Activated T-helper 2 cell treated with anti-CD3 and anti-CD28 coated beads, Interferon-gamma antibody, Interleukin-2, Interleukin-4, amounts not matched to agents 10 μg/mL and 5 μg/mL and 100 μg/mL, durations not matched to agents 14 hours and 24 hours and 36 hours (primary cell): ENCODE measurements around the gene CCDC127. TPM values are rescaled to one million over a fixed set of nuclear protein-coding genes. Genes with fewer than 3 reads are reported as not detected.

Source experiments
- DNase-seq: peaks from one replicate; pipeline ENCODE4 v3.0.0; 2021; ENCODE audit warnings: low spot score
- H3K27ac Mint-ChIP-seq: one replicate; pipeline ENCODE4 v1.8.0; 2021; ENCODE audit warnings: mixed read lengths
- H3K27me3 Mint-ChIP-seq: one replicate; pipeline ENCODE4 v1.8.0; 2021; ENCODE audit warnings: low read depth, mixed read lengths
- H3K36me3 Mint-ChIP-seq: one replicate; pipeline ENCODE4 v1.8.0; 2021; ENCODE audit warnings: low read depth, mixed read lengths
- H3K4me1 Mint-ChIP-seq: one replicate; pipeline ENCODE4 v1.8.0; 2021; ENCODE audit warnings: low read depth, mixed read lengths
- H3K4me3 Mint-ChIP-seq: one replicate; pipeline ENCODE4 v1.8.0; 2021; ENCODE audit warnings: low read depth, mild to moderate bottlenecking, moderate library complexity, mixed read lengths
- H3K9me3 Mint-ChIP-seq: one replicate; pipeline ENCODE4 v1.8.0; 2021; ENCODE audit warnings: mixed read lengths
- intact Hi-C: fragments of 100-400 bp; cut with micrococcal nuclease; formaldehyde crosslinking; loops from one replicate; pipeline ENCODE4 v1.15.1; 2023
- total RNA-seq: library from RNA; stranded (reverse); gene quantifications from 2 replicates; pipeline ENCODE4 v1.2.3, GENCODE V29; 2022

CCDC127 gene
- total RNA-seq, 1 donor from 2014 or later: 6.5 TPM

DNA sequence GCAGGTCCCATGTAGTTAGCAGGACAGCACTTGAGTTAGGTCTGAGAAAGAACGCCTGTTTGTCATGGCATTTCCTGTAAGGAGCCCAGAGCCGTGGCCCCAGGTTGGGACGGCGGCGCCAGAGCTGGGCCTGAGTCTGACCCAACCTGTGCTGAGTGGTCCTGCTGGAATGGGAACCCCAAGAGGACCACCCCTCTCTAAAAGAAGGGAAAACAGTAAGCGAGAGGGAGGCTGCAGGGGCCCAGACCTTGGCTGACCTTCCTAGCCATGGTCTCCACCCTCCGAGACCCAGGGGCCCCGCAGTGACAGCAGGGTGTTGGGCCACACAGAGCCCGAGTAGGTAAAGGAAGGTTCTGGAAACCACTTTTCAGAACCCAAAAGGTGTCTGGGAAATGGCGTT is 28.5 kb downstream of the CCDC127 start:
- peaks cover 8% of the 10 kb centered on the region for H3K27me3 Mint-ChIP-seq
- no peaks in the 10 kb centered on the region for H3K9me3 Mint-ChIP-seq
- H3K4me3 Mint-ChIP-seq: no peak overlapping the region
- no peaks in the 10 kb centered on the region for H3K36me3 Mint-ChIP-seq
- peaks cover 8% of the 10 kb centered on the region for H3K4me1 Mint-ChIP-seq
- no peak overlapping the region for H3K27ac Mint-ChIP-seq
- no peak for DNase-seq
- intact Hi-C loops: loop anchor here (2.0 kb wide), 1 partner anchor 29 kb away; the partner anchor contains the start of genes CCDC127 and SDHA

DNA sequence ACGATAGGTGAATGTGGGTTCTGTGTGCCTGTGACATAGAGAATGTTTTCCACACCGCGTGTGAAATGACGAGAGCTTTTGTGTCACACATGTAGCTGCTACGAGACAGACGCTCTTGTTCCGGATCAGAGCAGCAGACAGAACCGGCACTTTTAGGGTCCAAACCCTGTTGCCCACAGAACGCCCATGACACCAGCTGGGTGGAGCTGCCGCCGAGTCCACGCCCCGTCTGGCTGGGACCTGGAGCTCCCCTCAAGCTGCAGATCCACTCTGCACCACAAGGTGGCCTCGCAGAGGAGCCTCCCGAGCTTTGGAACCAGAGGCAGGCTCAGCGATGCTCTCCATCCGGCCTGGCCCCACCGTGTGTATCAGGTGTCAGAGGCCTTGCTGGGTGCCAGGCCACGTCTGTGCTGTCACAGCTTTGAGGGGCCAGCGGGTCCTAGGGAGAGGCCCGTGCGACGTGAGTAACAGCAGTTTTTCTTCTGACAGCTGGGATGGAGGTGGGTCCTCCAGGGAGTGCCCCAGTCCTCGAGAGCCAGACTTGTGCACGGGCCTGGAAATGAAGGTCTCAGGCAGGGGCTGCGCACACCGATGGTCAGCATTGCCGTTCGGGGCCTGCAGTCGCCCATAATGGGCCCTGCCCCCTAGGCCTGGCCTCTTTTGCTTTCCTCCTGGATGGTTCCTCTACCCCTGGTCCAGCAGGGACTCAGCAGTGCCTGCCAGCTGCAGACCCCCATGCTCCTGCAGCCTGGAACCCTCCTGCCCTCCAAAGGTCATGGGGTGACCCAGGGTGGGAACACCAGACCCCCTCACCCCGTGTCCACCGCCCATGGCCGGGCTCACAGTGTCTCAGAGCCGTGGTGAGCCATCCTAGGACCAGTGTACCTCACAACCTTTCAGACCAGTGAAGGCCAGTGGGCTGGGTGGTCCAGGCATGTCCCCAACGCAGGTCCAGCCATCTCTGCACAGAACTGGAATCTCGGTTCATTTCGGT is 29.2 kb downstream of the CCDC127 start:
- no peak overlapping the region for H3K4me3 Mint-ChIP-seq
- intact Hi-C loops: loop anchor here (2.0 kb wide), 1 partner anchor 30 kb away; the partner anchor contains the start of genes CCDC127 and SDHA
- peaks cover 8% of the 10 kb centered on the region for H3K27me3 Mint-ChIP-seq
- no peaks in the 10 kb centered on the region for H3K36me3 Mint-ChIP-seq
- peak; percentile 83 for DNase-seq
- H3K27ac Mint-ChIP-seq: no peak overlapping the region
- H3K4me1 Mint-ChIP-seq: peaks cover 8% of the 10 kb centered on the region
- no peaks in the 10 kb centered on the region for H3K9me3 Mint-ChIP-seq

- intact Hi-C loops: loop anchor here (2.0 kb wide), 1 partner anchor 31 kb away; the partner anchor contains the start of genes CCDC127 and SDHA
- Mint-ChIP-seq H3K36me3 (no peaks in the 10 kb centered on the region), H3K4me3 (no peak overlapping the region), H3K4me1 (peaks cover 8% of the 10 kb centered on the region), H3K27me3 (peaks cover 8% of the 10 kb centered on the region), H3K27ac (no peak overlapping the region), H3K9me3 (no peaks in the 10 kb centered on the region)
- DNase-seq: no peak
Measured at GRCh38 chr5:187617-188451, 30.1 kb downstream of the CCDC127 start.

- Mint-ChIP-seq H3K27ac (no peak overlapping the region), H3K36me3 (no peaks in the 10 kb centered on the region), H3K4me3 (no peak overlapping the region), H3K9me3 (no peaks in the 10 kb centered on the region), H3K27me3 (peaks cover 8% of the 10 kb centered on the region), H3K4me1 (peaks cover 8% of the 10 kb centered on the region)
- no peak for DNase-seq
- intact Hi-C loops: no loop called here
Measured at GRCh38 chr5:187042-187431, 30.9 kb downstream of the CCDC127 start.

- Mint-ChIP-seq H3K9me3 (no peaks in the 10 kb centered on the region), H3K4me1 (peaks cover 8% of the 10 kb centered on the region), H3K27ac (no peak overlapping the region), H3K27me3 (peaks cover 8% of the 10 kb centered on the region), H3K4me3 (no peak overlapping the region), H3K36me3 (no peaks in the 10 kb centered on the region)
- DNase-seq: no peak
- intact Hi-C loops: no loop called here
Measured at GRCh38 chr5:186091-187041, 31.6 kb downstream of the CCDC127 start.

DNA sequence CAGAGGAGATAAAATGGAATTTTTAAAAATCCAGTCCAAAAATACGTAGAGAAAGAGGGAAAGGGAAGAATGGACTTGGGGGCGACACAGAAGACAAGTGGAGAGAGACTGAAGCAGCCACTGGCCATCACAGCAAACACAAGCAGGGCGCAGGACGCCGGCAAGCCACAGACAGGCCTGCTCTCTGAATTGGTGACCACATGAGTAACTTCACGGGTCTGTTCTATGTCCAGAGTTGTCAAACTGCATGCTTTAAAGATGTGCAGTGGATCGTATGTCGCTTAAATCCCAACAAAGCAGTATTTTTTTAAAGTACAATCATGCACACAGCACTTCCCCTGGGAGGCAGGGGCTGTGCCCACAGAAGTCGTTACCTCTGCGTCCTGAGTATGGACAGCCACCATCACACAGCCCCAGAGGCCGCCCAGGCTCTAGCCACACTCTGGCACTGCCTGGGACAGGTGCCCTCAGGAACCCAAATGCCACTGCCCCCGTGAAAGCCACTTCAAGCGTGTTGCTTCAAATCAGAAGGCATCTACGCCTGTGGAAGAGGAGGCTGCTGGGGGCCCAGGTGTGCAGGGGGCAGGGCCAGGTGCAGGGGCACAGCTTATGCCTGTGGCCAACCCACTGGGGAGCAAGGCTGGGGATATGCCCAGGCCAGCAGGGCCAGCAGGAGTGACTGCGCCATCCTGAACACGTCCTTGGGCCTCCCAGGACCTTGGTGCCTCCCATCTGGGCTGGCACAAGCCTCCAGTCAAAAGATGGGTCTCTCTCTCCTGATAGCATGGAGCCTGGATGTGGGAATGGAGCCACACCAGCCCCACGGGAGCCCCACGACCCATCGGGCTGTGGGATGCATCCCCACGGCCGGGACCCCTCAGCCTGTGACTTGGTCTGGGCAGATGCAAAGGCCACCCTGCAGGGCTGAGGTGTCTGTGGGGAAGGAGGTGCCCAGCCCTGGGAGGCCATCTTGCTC is 32.6 kb downstream of the CCDC127 start:
- DNase-seq: no peak
- H3K27me3 Mint-ChIP-seq: peaks cover 4% of the 10 kb centered on the region
- H3K27ac Mint-ChIP-seq: no peak overlapping the region
- no peaks in the 10 kb centered on the region for H3K9me3 Mint-ChIP-seq
- H3K4me3 Mint-ChIP-seq: no peak overlapping the region
- intact Hi-C loops: no loop called here
- H3K36me3 Mint-ChIP-seq: no peaks in the 10 kb centered on the region
- peaks cover 8% of the 10 kb centered on the region for H3K4me1 Mint-ChIP-seq

DNA sequence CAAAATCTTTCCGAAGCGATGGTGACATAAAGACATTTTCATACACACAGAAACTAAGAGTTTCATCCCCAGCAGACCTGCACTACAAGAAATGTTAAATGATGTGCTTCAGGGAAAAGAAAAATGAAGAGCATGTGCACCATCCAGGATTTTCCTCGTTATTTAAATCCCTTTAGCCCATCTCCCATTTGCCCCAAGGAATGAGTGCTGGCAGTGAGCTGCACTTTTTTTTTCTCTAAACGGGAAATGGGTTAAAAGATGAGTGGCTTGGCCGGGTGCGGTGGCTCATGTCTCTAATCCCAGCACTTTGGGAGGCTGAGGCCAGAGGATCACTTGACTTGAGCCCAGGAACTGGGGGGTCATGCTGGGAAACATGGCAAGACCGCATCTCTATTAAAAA is 33.5 kb downstream of the CCDC127 start:
- Mint-ChIP-seq H3K4me3 (no peak overlapping the region), H3K27me3 (peaks cover 2% of the 10 kb centered on the region), H3K4me1 (peaks cover 7% of the 10 kb centered on the region), H3K27ac (no peak overlapping the region), H3K36me3 (no peaks in the 10 kb centered on the region), H3K9me3 (no peaks in the 10 kb centered on the region)
- DNase-seq: no peak
- intact Hi-C loops: no loop called here

DNA sequence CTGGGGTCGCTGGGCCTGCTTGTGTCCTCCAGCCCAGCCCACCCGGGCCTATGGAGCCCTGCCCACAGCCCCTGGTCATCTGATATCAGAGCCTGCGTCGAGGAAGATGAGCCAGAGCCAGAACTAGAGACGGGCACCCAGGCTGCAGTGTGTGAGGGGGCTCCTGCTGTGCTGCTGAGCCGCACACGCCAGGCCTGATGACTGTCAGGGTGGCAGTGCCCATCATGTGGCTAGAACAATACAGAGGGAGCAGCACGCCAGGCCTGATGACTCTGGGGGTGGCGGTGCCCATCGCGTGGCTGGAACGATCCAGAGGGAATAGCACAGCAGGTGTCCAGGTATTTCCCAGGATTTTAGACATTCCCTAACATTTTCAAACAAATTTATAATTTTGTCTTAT is 35.8 kb downstream of the CCDC127 start:
- H3K36me3 Mint-ChIP-seq: no peaks in the 10 kb centered on the region
- H3K9me3 Mint-ChIP-seq: no peaks in the 10 kb centered on the region
- H3K4me1 Mint-ChIP-seq: no peaks in the 10 kb centered on the region
- no peak for DNase-seq
- intact Hi-C loops: no loop called here
- no peak overlapping the region for H3K4me3 Mint-ChIP-seq
- peaks cover 10% of the 10 kb centered on the region for H3K27me3 Mint-ChIP-seq
- no peak overlapping the region for H3K27ac Mint-ChIP-seq

DNA sequence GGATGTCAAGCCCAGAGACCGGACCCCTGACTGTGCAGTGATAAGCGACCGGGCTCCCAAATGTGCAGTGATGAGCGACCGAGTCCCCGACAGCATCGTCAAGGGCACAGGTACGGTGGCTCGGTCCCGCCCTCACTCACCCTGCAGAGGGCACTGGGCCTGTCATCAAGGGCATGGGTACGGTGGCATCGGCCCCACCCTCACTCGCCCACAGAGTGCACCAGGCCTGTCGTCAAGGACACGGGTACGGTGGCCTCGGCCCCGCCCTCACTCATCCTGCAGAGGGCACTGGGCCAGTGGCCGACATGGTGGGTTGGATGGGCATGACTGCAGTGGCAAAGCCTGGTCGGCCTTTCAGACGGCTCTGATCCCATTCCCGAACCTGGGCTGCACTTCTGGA is 36.4 kb downstream of the CCDC127 start:
- Mint-ChIP-seq H3K27me3 (peaks cover 12% of the 10 kb centered on the region), H3K27ac (no peak overlapping the region), H3K36me3 (no peaks in the 10 kb centered on the region), H3K9me3 (no peaks in the 10 kb centered on the region), H3K4me3 (no peak overlapping the region), H3K4me1 (no peaks in the 10 kb centered on the region)
- DNase-seq: no peak
- intact Hi-C loops: no loop called here

DNA sequence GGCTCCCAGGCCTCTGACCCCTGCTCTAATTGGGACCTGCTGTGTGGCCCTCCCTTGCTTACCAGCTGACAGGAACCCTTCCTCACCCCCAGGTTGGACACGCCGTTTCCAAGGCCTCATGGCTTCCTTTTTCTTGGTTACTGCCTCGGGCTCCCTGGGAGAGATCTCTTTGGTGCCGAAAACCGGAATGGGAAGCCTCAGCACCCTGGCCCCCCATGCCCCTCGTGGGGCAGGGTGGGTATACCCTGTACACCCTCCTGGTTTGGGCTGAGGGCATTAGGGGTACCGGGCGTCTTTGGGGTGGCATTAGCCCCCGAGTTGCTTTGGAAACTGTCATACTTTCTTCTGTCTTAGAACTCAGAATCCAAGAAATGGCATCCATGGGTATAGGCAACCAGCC is 36.8 kb downstream of the CCDC127 start:
- Mint-ChIP-seq H3K27ac (no peak overlapping the region), H3K27me3 (peaks cover 12% of the 10 kb centered on the region), H3K4me3 (no peak overlapping the region), H3K36me3 (no peaks in the 10 kb centered on the region), H3K4me1 (no peaks in the 10 kb centered on the region), H3K9me3 (no peaks in the 10 kb centered on the region)
- no peak for DNase-seq
- intact Hi-C loops: no loop called here

DNA sequence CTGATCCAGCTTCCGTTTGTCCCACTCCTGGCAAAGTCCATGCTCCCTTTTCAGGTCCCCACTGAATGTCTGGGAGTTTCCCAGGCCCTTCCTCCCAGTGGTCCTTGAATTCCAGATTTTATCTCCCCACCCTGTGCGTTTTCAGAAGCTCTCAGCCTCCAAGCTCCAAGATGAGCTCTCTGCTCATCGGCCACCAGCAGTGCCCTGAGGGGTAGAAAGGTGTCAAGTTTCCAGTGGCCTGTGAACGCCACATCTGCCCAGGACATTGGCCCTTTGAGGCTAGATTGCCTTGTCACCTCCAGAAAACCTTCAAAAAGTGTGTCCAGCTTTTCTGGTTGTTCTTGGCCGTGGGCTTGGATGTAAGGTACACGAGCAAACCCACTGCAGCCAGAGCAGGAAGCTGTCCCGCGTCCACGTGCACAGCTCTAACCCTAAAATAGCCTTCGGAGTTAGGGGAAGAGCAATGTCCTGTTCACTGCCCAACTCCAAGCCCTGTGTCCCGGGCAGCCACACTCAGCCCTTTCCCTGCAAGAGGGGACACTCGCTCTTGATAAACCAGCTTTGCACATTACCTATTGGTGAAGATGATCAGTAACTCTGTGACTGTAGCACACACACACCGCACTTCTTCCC is 37.6 kb downstream of the CCDC127 start:
- H3K9me3 Mint-ChIP-seq: no peaks in the 10 kb centered on the region
- H3K27ac Mint-ChIP-seq: no peak overlapping the region
- intact Hi-C loops: no loop called here
- no peaks in the 10 kb centered on the region for H3K36me3 Mint-ChIP-seq
- no peak overlapping the region for H3K4me3 Mint-ChIP-seq
- H3K27me3 Mint-ChIP-seq: peaks cover 12% of the 10 kb centered on the region
- no peaks in the 10 kb centered on the region for H3K4me1 Mint-ChIP-seq
- DNase-seq: no peak
